Thyroid gland (tissue), 4 donors: ENCODE results near the gene BRAF.

Source experiments
- POLR2A ChIP-seq, 2 donors: fragments of 450-650 bp; IDR thresholded peaks; one replicate each; pipeline ENCODE4 v1.6.1; 2017; ENCODE audit warnings: antibody characterized with exemption in 2 of 2, mild to moderate bottlenecking in 2 of 2, moderate library complexity in 1 of 2
- TF ChIP-seq, protein P1 (sequence below), 6 experiments: fragments of 200-600 bp in 3 of 6; fragments of 450-650 bp in 3 of 6; sonication (generic) in 3 of 6; IDR thresholded peaks; one replicate each; pipeline ENCODE4 v1.5.1; 2016 to 2019; ENCODE audit warnings: antibody characterized with exemption in 6 of 6, mild to moderate bottlenecking in 2 of 6, inconsistent platforms in 1 of 6, moderate library complexity in 1 of 6

- TF ChIP-seq, protein P1, sequence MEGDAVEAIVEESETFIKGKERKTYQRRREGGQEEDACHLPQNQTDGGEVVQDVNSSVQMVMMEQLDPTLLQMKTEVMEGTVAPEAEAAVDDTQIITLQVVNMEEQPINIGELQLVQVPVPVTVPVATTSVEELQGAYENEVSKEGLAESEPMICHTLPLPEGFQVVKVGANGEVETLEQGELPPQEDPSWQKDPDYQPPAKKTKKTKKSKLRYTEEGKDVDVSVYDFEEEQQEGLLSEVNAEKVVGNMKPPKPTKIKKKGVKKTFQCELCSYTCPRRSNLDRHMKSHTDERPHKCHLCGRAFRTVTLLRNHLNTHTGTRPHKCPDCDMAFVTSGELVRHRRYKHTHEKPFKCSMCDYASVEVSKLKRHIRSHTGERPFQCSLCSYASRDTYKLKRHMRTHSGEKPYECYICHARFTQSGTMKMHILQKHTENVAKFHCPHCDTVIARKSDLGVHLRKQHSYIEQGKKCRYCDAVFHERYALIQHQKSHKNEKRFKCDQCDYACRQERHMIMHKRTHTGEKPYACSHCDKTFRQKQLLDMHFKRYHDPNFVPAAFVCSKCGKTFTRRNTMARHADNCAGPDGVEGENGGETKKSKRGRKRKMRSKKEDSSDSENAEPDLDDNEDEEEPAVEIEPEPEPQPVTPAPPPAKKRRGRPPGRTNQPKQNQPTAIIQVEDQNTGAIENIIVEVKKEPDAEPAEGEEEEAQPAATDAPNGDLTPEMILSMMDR (IDR thresholded peaks at IDR 0.05): no peak
- TF ChIP-seq POLR2A (IDR thresholded peaks at IDR 0.05): no peak
These were observed 13.0 kb downstream of the BRAF start for GRCh38 chr7:140911746-140912145.
